Activated CD8-positive, alpha-beta T cell treated with anti-CD3 and anti-CD28 coated beads, Interleukin-2, amount 10 ng/mL, durations not matched to agents 7 days and 5 days (primary cell): ENCODE measurements around the gene PNMA6F. TPM values are rescaled to one million over a fixed set of nuclear protein-coding genes. Genes with fewer than 3 reads are reported as not detected.
"Not testable (repeated sequence)": the region's sequence is repeated elsewhere in the genome, so short reads cannot be mapped to it uniquely, and the experiment has no call there.

Experiments used
- ATAC-seq: fragments of 150-1000 bp; cut with Tn5 transposase; one replicate; pipeline ENCODE4 v1.10.0; 2021; ENCODE audit warnings: moderate library complexity
- CTCF ChIA-PET: fragments of 350-600 bp; sonication (Branson Sonifier 250); formaldehyde crosslinking; loops from one replicate; lab custom pipeline; 2021; ENCODE audit warnings: antibody characterized with exemption; lab: Charles Lee
- POLR2A ChIA-PET: fragments of 350-600 bp; sonication (Branson Sonifier 250); formaldehyde crosslinking; loops from one replicate; lab custom pipeline; 2021; ENCODE audit warnings: antibody characterized with exemption; lab: Charles Lee
- DNase-seq: peaks from one replicate; pipeline ENCODE4 v3.0.0-alpha.2; 2020
- H3K27ac Mint-ChIP-seq: one replicate; pipeline ENCODE4 v1.8.0; 2021; ENCODE audit warnings: mild to moderate bottlenecking, mixed read lengths
- H3K27me3 Mint-ChIP-seq: one replicate; pipeline ENCODE4 v1.8.0; 2021; ENCODE audit warnings: low read depth, mixed read lengths
- H3K36me3 Mint-ChIP-seq: one replicate; pipeline ENCODE4 v1.8.0; 2021; ENCODE audit warnings: low read depth, mixed read lengths
- H3K4me1 Mint-ChIP-seq: one replicate; pipeline ENCODE4 v1.8.0; 2021; ENCODE audit warnings: low read depth, mixed read lengths
- H3K4me3 Mint-ChIP-seq: one replicate; pipeline ENCODE4 v1.8.0; 2021; ENCODE audit warnings: mild to moderate bottlenecking, mixed read lengths
- H3K9me3 Mint-ChIP-seq: one replicate; pipeline ENCODE4 v1.8.0; 2022; ENCODE audit warnings: mixed read lengths; ENCODE audit not compliant: insufficient read depth
- total RNA-seq, 2 experiments: library from RNA; stranded (reverse); gene quantifications; one replicate each; pipeline ENCODE4 v1.2.3, GENCODE V29; 2021

PNMA6F gene
- total RNA-seq, 2 experiments from 2014 or later = not detected

DNA sequence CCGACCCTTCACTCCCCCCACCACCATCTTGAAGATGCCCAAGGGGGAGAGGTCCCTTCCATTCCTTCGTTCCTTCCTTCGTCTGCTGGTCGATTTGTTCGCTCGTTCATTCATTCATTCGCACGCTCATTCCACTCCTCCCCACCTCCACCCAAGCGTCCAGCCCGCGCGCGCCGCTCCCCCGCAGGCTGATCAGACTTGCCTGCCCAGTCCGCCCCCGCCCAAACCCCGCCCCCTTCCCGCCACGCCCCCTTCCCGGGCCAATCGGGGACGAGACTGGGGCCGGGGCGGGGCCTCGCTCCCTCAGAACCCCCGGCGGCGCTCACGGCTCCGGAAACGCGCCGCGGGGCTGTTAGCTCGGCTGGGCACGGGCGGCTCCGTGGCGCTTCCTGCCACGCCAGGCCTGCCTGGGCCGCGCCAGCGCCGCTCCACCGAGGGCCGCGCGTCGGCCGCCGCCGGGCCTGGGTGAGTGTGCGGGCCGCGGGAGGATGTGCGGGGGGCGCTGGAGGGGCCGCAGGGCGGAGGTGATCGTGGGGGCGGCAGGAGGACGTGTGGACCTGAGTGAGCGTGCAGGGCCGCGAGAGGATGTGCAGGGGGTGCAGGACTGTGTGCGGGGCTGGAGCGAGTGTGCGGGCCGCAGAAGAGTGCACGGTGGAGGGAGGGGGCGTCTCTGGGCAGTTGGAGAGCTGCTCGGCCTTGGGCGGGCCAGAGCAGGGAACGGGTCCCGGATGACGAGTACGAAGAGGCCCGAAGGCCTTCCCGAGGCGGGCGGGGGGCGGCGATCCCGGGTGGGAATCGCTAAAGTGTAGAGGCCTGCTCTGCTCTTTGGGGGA lies 12.5 kb upstream of the PNMA6F start, which contains the start of gene ZNF275:
TSS of gene ZNF275 (plus strand) at position 333 of the 833 bp plus-strand sequence. CDS start 2,527 bp downstream, outside the sequence.
- H3K4me3 Mint-ChIP-seq = peak within 1 kb of the TSS; percentile 86
- CTCF ChIA-PET = interaction anchor here (1.1 to 1.5 kb wide), 2 partner anchors 9 to 302 kb away, joined by 3 to 5 read pairs; no protein-coding TSS in a partner anchor
- DNase-seq (peak; percentile 82), ATAC-seq (peak; percentile 99)
- peaks cover 44% of the 10 kb centered on the region for H3K4me1 Mint-ChIP-seq
- H3K9me3 Mint-ChIP-seq = no peaks in the 10 kb centered on the region
- peaks cover 9% of the 10 kb centered on the region for H3K27me3 Mint-ChIP-seq
- H3K27ac Mint-ChIP-seq = peak within 1 kb of the TSS; percentile 89
- POLR2A ChIA-PET = interaction anchor here (0.5 to 2.2 kb wide), 2 partner anchors 10 to 1338 kb away, joined by 4 to 25 read pairs; no protein-coding TSS in a partner anchor
- H3K36me3 Mint-ChIP-seq = peaks cover 31% of the 10 kb centered on the region

DNA sequence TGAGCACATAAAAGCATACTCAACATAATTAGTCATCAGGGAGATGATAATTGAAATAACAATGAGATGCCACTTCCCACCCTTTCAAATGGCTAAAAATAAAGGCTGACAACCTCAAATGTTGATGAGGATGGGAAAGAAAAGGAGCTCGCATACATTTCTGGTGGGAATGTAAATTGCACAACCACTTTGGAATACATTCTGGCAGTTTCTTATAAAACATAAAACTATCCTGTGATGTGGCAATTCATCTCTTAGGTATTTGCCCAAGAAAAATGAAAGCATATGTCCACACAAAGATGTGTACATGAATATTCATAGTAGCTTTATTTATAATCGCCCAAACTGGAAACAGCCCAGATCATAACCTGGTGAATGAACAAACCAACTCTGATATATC lies 11.7 kb upstream of the PNMA6F start:
- Mint-ChIP-seq H3K9me3 (no peaks in the 10 kb centered on the region), H3K27ac (no peak overlapping the region), H3K36me3 (peaks cover 23% of the 10 kb centered on the region), H3K4me3 (peak overlapping the region; percentile 86), H3K27me3 (peaks cover 14% of the 10 kb centered on the region), H3K4me1 (peaks cover 36% of the 10 kb centered on the region)
- no peak for DNase-seq
- no peak for ATAC-seq
- POLR2A ChIA-PET = no interaction called here
- CTCF ChIA-PET = no interaction called here

DNA sequence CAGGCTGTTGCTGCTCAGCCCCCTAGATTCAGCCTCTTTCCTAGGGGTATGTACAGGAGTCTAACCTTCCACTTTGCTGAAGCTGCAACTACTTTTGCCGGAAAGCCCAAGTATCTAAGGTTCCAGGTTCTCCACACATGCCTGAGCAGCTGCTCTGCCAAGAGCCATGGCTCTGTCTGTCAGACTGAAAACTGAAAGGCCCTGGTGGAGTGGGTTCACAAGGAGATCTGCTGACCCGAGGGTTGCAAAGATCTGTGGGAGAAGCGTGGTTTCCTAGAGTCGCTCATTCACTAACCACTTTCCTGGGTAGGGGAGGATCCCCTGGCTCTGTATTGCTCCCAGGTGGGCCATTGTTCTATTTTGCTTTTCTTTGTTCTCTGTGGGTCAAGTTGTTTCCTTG lies 6.0 kb upstream of the PNMA6F start:
- ChIA-PET POLR2A (no interaction called here), CTCF (no interaction called here)
- Mint-ChIP-seq H3K36me3 (no peaks in the 10 kb centered on the region), H3K4me1 (peaks cover 6% of the 10 kb centered on the region), H3K27ac (no peak overlapping the region), H3K27me3 (peaks cover 40% of the 10 kb centered on the region), H3K4me3 (no peak overlapping the region), H3K9me3 (no peaks in the 10 kb centered on the region)
- DNase-seq (no peak), ATAC-seq (no peak)

DNA sequence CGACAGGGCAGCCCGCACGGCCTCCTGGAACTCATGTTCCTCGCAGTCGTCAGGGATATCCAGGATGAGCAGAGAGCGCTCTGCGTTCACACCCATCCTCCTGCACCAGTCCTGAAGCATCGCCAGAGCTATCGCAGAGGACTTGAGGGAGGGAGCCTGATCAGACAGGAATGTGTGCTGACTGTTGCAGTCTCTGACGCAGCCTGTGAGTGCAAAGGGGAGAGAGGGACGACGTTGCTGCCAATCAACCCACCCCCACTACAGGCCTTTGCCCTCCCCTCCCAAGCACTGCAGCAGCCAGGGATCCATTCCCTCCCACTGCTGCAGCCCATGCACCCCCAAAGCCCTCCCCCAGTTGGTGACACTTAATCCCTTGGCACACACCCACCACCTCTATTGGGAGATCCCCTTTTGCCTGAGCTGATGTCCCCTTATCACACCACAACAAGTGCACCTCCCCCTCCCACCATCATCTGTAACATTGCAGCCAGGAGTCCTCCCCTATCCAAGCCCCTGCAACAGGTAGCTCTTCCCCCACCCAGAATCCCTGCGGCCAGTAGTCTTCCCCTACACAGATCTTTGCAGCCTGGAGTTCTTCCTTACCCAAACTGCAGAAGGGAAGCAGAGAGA lies 897 bp downstream of the PNMA6F start:
- POLR2A ChIA-PET = no interaction called here
- H3K27me3 Mint-ChIP-seq = peaks cover 29% of the 10 kb centered on the region
- no peak overlapping the region for H3K27ac Mint-ChIP-seq
- no peak overlapping the region for H3K4me3 Mint-ChIP-seq
- no peaks in the 10 kb centered on the region for H3K36me3 Mint-ChIP-seq
- ATAC-seq = no peak
- no peaks in the 10 kb centered on the region for H3K4me1 Mint-ChIP-seq
- no peaks in the 10 kb centered on the region for H3K9me3 Mint-ChIP-seq
- CTCF ChIA-PET = no interaction called here
- no peak for DNase-seq

DNA sequence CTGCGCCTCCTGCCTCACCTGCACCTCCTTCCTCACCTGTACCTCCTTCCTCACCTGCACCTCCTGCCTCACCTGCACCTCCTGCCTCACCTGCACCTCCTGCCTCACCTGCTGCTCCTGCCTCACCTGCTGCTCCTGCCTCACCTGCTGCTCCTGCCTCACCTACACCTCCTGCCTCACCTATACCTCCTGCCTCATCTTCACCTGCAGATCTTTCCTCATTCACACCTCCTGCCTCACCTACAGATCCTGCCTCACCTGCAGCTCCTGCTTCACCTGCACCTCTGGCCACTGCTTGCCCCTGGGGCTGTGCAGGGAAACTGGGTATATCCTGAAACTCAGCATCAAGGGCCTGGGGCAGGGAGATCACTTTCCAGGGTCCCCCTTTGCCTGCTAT lies 1.5 kb downstream of the PNMA6F start:
- peaks cover 26% of the 10 kb centered on the region for H3K27me3 Mint-ChIP-seq
- DNase-seq, H3K4me3 Mint-ChIP-seq, H3K36me3 Mint-ChIP-seq, POLR2A ChIA-PET, ATAC-seq, H3K9me3 Mint-ChIP-seq, H3K27ac Mint-ChIP-seq, H3K4me1 Mint-ChIP-seq, CTCF ChIA-PET: not testable (repeated sequence)

DNA sequence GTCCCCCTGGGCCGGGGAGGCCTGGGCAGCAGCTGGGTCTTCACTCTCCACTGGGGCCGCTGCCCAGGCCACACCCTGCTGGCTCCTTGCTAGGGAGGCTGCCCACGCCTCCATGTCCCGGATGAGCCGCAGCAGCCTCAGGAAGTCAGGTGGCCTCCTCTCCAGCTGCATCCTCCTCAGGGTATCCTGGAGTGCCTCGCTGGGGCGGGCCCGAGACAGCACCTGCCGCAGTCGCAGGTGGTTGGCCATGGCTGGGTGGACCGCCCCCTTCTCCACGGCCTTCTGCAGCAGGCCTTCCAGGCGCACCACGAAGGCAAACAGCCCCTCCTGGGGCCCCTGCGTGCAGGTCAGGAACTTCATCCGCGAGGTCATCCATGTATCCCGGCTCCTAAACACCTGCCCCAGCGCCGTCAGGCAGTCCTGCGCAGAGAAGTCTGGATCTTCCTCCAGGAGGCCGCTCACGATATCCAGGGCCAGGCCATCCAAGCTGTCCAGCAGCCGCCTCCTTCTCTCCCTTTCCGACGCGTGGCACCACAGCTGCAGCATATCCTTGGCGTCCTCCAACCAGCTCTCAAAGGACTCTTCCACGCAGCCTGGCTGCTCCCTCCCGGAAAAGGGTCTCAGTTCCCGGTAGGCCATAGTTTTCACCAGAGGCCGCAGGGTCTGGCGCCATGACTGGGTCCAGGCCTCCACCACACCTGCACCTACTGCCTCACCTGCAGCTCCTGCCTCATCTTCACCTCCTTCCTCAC lies 2.1 kb downstream of the PNMA6F start:
- H3K36me3 Mint-ChIP-seq = no peaks in the 10 kb centered on the region

DNA sequence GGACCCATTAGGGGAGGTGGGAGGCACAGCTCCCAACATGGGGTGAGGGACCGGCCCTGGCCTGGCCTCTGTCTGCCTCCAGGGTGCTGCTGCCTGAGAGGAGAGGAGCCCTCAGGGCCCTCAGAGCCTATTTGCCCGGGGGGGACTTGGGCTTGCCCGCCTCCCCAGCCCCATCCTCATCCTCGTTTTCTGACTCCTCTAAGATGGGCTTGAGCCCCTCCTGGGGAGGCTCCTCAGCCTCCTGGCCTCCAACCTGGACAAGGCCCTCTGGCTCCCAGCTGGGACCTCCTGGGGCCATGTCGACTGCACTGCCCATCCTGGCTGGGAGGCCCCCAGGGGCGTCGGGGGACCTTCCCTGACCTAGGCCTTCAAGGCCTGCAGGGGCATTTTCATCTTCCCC lies 2.8 kb downstream of the PNMA6F start:
- no peaks in the 10 kb centered on the region for H3K36me3 Mint-ChIP-seq
- no peaks in the 10 kb centered on the region for H3K9me3 Mint-ChIP-seq
- H3K27ac Mint-ChIP-seq = no peak overlapping the region
- H3K27me3 Mint-ChIP-seq = peaks cover 16% of the 10 kb centered on the region
- ATAC-seq (no peak), DNase-seq (no peak)
- POLR2A ChIA-PET = no interaction called here
- CTCF ChIA-PET = no interaction called here
- no peaks in the 10 kb centered on the region for H3K4me1 Mint-ChIP-seq
- no peak overlapping the region for H3K4me3 Mint-ChIP-seq

More for the DNA sequence above, 2.1 kb downstream of the PNMA6F start:
- no peaks in the 10 kb centered on the region for H3K4me1 Mint-ChIP-seq
- H3K4me3 Mint-ChIP-seq = no peak overlapping the region
- H3K27me3 Mint-ChIP-seq = peaks cover 21% of the 10 kb centered on the region
- ATAC-seq (no peak), DNase-seq (no peak)
- no peaks in the 10 kb centered on the region for H3K9me3 Mint-ChIP-seq
- no peak overlapping the region for H3K27ac Mint-ChIP-seq
- ChIA-PET POLR2A (no interaction called here), CTCF (no interaction called here)

DNA sequence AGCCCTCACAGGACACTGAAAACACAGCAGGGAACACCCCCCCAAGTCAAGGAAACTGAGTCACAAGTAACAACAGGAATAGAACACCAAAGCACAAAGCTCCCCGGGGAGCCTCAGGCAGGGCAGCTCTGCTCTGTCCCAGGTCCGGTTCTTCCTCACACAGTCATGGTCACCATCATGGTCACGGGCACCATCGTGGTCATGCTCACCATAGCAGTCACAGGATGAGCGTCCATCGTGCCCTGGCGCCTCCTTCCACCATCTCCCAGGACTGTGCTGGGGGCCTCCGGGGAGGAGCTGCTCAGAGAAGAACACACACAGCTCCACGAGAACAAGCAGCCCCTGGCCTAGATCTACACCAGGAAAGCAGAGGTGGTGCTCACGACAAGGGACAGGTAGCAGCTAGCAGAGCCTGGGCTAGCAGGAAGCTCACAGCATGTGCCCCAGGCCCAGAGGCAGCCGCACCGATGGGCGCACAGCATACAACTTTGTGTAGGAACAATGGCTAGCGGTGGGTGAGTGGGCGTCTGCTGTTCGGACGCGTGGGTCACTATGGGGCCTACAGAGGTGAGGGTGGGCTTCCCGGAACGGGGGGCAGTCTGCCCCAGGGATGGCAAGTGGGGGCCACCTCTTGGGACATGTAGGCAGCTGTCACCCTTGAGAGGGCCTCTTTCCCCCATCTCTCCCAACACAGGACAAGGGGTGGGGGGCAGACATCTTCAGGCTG lies 3.4 kb downstream of the PNMA6F start:
- no peak for DNase-seq
- Mint-ChIP-seq H3K36me3 (no peaks in the 10 kb centered on the region), H3K27ac (no peak overlapping the region), H3K27me3 (peaks cover 13% of the 10 kb centered on the region), H3K4me1 (no peaks in the 10 kb centered on the region), H3K9me3 (no peaks in the 10 kb centered on the region), H3K4me3 (no peak overlapping the region)
- POLR2A ChIA-PET = no interaction called here
- CTCF ChIA-PET = no interaction called here
- no peak for ATAC-seq

DNA sequence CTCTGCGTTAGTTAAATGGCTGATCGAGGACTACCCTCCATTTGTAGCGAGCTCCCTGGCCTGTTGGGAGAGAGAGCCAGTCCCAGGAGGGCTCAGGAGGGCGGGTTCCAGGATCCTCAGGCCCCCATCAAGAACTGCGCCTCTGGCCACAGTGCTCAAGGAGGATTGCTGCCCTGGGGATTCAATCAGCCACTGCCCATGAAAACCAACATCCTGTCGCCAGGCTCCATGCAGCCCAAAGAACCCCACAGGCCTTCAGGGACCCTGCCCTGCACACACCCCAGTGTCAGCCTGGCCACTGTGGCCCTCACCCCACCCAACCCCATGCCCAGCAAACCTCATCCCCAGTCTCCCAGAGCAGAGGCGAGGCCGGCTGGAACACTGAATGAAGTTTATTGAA lies 4.3 kb downstream of the PNMA6F start:
- Mint-ChIP-seq H3K27me3 (peaks cover 13% of the 10 kb centered on the region), H3K4me1 (no peaks in the 10 kb centered on the region), H3K36me3 (no peaks in the 10 kb centered on the region), H3K4me3 (no peak overlapping the region), H3K27ac (no peak overlapping the region), H3K9me3 (no peaks in the 10 kb centered on the region)
- ChIA-PET POLR2A (no interaction called here), CTCF (no interaction called here)
- DNase-seq = no peak
- ATAC-seq = no peak

DNA sequence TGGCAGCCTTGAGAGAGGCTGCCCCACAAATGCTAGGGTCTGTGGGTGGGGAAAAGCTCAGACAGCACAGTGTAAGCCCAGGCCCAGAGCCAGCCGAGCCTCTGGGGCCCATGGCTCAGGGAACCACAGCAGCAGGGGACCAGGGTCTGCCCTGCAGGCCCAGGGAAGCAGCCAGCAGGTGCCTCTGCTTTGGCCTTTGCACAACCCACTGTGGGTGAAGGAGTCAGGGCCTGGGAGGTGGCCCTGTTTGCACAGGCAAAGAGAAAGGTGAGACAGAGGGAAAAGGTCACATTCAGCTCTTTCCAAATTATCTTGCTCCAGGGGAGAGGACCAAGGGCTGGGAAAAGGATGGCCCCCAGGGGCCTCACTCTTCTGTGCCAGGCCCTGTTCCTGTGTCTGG lies 8.7 kb downstream of the PNMA6F start:
- no peak for ATAC-seq
- Mint-ChIP-seq H3K36me3 (no peaks in the 10 kb centered on the region), H3K27ac (no peak overlapping the region), H3K4me1 (no peaks in the 10 kb centered on the region), H3K9me3 (no peaks in the 10 kb centered on the region), H3K27me3 (no peaks in the 10 kb centered on the region), H3K4me3 (no peak overlapping the region)
- POLR2A ChIA-PET = no interaction called here
- DNase-seq = no peak
- CTCF ChIA-PET = no interaction called here

DNA sequence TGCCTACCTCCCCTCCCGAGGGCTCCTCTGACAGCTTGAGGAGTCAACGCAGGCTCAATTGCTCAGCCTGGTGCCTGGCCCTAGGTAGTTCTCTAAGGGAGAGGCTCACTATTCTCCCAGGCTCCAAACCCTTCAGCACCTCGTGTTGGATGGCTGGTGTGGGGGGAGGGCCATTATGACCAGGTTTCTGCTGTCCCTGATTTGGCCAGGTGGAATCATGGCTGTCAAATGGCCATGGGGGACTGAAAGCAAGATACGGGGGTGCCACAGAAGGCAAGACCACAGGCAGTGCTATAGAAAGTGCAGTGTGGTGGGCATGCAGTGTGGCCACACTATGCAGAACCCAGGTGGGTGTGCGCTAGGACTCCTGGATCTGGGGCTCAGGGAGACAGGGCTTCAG lies 9.5 kb downstream of the PNMA6F start:
- no peak for DNase-seq
- no peak overlapping the region for H3K4me3 Mint-ChIP-seq
- H3K27ac Mint-ChIP-seq = no peak overlapping the region
- no peaks in the 10 kb centered on the region for H3K4me1 Mint-ChIP-seq
- ChIA-PET POLR2A (no interaction called here), CTCF (no interaction called here)
- H3K36me3 Mint-ChIP-seq = no peaks in the 10 kb centered on the region
- H3K9me3 Mint-ChIP-seq = no peaks in the 10 kb centered on the region
- ATAC-seq = no peak
- no peaks in the 10 kb centered on the region for H3K27me3 Mint-ChIP-seq
